ENCODE measurements around the gene SHFL.

Gene SHFL

GRCh38 chr19:10135551-10136334 lies 49.6 kb downstream of the SHFL start:
- Histone ChIP-seq H3K36me3 (ENCODE audit: control insufficient read depth, insufficient read depth, low read length) (peaks cover 96% of the 10 kb centered on the region), H3K27ac (ENCODE audit: low read depth, low read length) (no peak overlapping the region), H3K4me1 (ENCODE audit: control insufficient read depth, insufficient read depth, low read length) (no peaks in the 10 kb centered on the region), H3K9me3 (ENCODE audit: control insufficient read depth, insufficient read depth, low read length) (no peaks in the 10 kb centered on the region), H3K9ac (ENCODE audit: low read depth, low read length) (no peak overlapping the region), H3K4me3 (ENCODE audit: low read depth, low read length) (no peak overlapping the region), H3K27me3 (ENCODE audit: control insufficient read depth, insufficient read depth, low read length) (no peaks in the 10 kb centered on the region)

DNA sequence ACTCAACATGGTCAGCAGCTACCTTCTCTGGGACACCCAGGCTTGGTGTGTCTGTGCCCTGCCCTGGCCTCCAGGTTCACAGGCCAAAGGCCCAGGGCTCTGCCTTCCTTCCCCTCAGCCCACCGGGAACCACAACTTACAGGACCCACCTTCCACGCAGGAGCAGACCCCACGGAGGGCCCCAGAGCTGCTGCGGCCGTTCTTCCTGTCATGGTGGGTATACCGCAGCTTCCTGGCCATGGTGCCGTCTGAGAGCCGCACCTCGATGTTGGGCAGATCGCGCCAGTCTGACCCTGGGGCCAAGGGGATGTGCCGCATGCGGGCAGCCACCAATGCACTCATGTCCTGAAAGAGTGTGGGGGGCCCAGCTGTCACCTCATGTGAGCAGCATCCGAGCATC lies 50.8 kb downstream of the SHFL start:
- no peaks in the 10 kb centered on the region for H3K9me3 ChIP-seq (ENCODE audit: control insufficient read depth, insufficient read depth, low read length)
- peaks cover 96% of the 10 kb centered on the region for H3K36me3 ChIP-seq (ENCODE audit: control insufficient read depth, insufficient read depth, low read length)
- no peaks in the 10 kb centered on the region for H3K27me3 ChIP-seq (ENCODE audit: control insufficient read depth, insufficient read depth, low read length)
- H3K4me1 ChIP-seq (ENCODE audit: control insufficient read depth, insufficient read depth, low read length), result no peaks in the 10 kb centered on the region
- no peak overlapping the region for H3K9ac ChIP-seq (ENCODE audit: low read depth, low read length)
- H3K4me3 ChIP-seq (ENCODE audit: low read depth, low read length), result no peak overlapping the region
- H3K27ac ChIP-seq (ENCODE audit: low read depth, low read length), result no peak overlapping the region

DNA sequence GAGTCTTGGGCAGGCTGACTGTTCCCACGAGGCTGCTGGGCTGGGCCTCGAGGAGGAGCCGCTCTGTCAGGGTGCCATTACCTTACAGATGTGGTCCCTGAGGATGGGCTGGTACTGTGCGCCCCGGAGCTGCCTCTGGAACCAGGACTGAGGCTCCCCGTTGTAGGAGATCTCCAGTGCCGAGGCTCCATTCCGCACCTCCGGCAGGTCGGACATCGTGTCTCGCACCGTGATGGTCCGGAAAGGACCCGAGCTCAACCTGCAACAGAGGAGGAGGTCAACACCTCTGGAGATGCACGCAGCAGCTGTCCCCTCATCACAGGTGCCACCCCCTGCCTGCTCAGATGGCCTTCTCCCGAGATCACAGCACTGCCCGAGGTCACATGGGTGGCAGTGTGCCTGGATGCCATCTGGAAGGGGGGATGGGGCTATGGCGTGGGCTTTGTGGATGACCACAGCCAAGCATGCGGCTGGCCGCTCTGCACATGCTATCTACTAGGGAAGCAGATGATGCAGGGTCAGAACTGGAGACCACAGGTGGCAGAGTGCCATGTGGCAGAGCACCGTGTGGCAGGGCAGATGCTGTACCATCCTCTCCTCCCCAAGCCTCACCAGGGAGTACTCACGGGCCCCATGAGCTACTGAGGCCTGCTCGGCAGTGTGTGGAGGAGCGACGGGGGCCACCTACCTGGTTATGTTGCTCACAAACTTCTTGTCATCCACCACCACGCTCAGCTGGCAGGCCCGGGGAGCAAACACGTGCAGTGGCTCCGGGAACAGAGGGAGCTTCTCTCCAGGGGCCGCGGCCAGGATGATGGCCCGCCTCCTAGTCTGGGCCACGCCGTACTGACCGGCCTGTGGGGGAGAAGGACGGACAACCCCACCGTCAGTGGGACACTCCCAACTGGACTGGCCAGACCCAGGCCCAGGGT lies 51.9 kb downstream of the SHFL start:
- Histone ChIP-seq H3K27me3 (ENCODE audit: control insufficient read depth, insufficient read depth, low read length) (no peaks in the 10 kb centered on the region), H3K9me3 (ENCODE audit: control insufficient read depth, insufficient read depth, low read length) (no peaks in the 10 kb centered on the region), H3K4me3 (ENCODE audit: low read depth, low read length) (no peak overlapping the region), H3K36me3 (ENCODE audit: control insufficient read depth, insufficient read depth, low read length) (peaks cover 98% of the 10 kb centered on the region), H3K27ac (ENCODE audit: low read depth, low read length) (no peak overlapping the region), H3K4me1 (ENCODE audit: control insufficient read depth, insufficient read depth, low read length) (no peaks in the 10 kb centered on the region), H3K9ac (ENCODE audit: low read depth, low read length) (no peak overlapping the region)

- H3K9ac ChIP-seq (ENCODE audit: low read depth, low read length), result no peak overlapping the region
- no peaks in the 10 kb centered on the region for H3K27me3 ChIP-seq (ENCODE audit: control insufficient read depth, insufficient read depth, low read length)
- no peak overlapping the region for H3K4me3 ChIP-seq (ENCODE audit: low read depth, low read length)
- no peaks in the 10 kb centered on the region for H3K4me1 ChIP-seq (ENCODE audit: control insufficient read depth, insufficient read depth, low read length)
- peaks cover 98% of the 10 kb centered on the region for H3K36me3 ChIP-seq (ENCODE audit: control insufficient read depth, insufficient read depth, low read length)
- no peak overlapping the region for H3K27ac ChIP-seq (ENCODE audit: low read depth, low read length)
- no peaks in the 10 kb centered on the region for H3K9me3 ChIP-seq (ENCODE audit: control insufficient read depth, insufficient read depth, low read length)
Measured at GRCh38 chr19:10138879-10139795, 53.0 kb downstream of the SHFL start.

GRCh38 chr19:10139952-10140351 lies 53.8 kb downstream of the SHFL start:
- Histone ChIP-seq H3K36me3 (ENCODE audit: control insufficient read depth, insufficient read depth, low read length) (peaks cover 98% of the 10 kb centered on the region), H3K27me3 (ENCODE audit: control insufficient read depth, insufficient read depth, low read length) (no peaks in the 10 kb centered on the region), H3K4me3 (ENCODE audit: low read depth, low read length) (no peak overlapping the region), H3K27ac (ENCODE audit: low read depth, low read length) (no peak overlapping the region), H3K9me3 (ENCODE audit: control insufficient read depth, insufficient read depth, low read length) (no peaks in the 10 kb centered on the region), H3K9ac (ENCODE audit: low read depth, low read length) (no peak overlapping the region), H3K4me1 (ENCODE audit: control insufficient read depth, insufficient read depth, low read length) (no peaks in the 10 kb centered on the region)

- no peak overlapping the region for H3K4me3 ChIP-seq (ENCODE audit: low read depth, low read length)
- H3K9ac ChIP-seq (ENCODE audit: low read depth, low read length), result no peak overlapping the region
- no peak overlapping the region for H3K27ac ChIP-seq (ENCODE audit: low read depth, low read length)
- H3K36me3 ChIP-seq (ENCODE audit: control insufficient read depth, insufficient read depth, low read length), result peaks cover 98% of the 10 kb centered on the region
- H3K4me1 ChIP-seq (ENCODE audit: control insufficient read depth, insufficient read depth, low read length), result no peaks in the 10 kb centered on the region
- H3K9me3 ChIP-seq (ENCODE audit: control insufficient read depth, insufficient read depth, low read length), result no peaks in the 10 kb centered on the region
- H3K27me3 ChIP-seq (ENCODE audit: control insufficient read depth, insufficient read depth, low read length), result no peaks in the 10 kb centered on the region
Measured at GRCh38 chr19:10141479-10141878, 55.4 kb downstream of the SHFL start.

DNA sequence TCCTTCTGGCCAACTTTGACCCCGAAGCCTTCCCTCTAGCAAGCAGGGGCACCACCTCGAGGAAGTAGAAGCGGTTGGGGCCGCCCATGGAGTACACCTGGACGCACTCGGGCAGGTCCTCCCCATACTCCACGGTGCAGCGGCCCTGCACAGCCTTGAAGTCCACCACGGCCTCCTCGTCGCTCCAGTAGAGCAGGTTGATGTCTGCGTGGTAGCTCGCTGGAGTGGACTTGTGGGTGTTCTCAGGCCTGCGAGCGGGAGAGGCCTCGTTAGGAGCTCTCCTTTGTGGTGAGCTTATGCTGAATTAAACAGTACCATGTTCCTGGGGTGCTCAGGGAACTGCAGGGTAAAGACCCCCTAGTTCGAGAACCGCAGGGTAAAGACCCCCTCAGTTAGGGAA lies 55.9 kb downstream of the SHFL start:
- Histone ChIP-seq H3K9ac (ENCODE audit: low read depth, low read length) (no peak overlapping the region), H3K4me3 (ENCODE audit: low read depth, low read length) (no peak overlapping the region), H3K36me3 (ENCODE audit: control insufficient read depth, insufficient read depth, low read length) (peaks cover 98% of the 10 kb centered on the region), H3K9me3 (ENCODE audit: control insufficient read depth, insufficient read depth, low read length) (no peaks in the 10 kb centered on the region), H3K27me3 (ENCODE audit: control insufficient read depth, insufficient read depth, low read length) (no peaks in the 10 kb centered on the region), H3K27ac (ENCODE audit: low read depth, low read length) (no peak overlapping the region), H3K4me1 (ENCODE audit: control insufficient read depth, insufficient read depth, low read length) (no peaks in the 10 kb centered on the region)

Measured in HUES48 (cell line).